GM21825 (cell line): Measurements from ENCODE around the gene SGPP2.
"Not testable (repeated sequence)": the region's sequence is repeated elsewhere in the genome, so short reads cannot be mapped to it uniquely, and the experiment has no call there.

Experiments
- ATAC-seq: cut with Tn5 transposase; IDR thresholded peaks from one replicate; pipeline ENCODE4 v1.9.1; 2021; ENCODE audit warnings: mild to moderate bottlenecking, moderate library complexity; ENCODE audit not compliant: unreplicated experiment

The SGPP2 gene

GRCh38 chr2:222424729-222425671 lies 657 bp downstream of the SGPP2 start:
- peak; percentile 16 for ATAC-seq

DNA sequence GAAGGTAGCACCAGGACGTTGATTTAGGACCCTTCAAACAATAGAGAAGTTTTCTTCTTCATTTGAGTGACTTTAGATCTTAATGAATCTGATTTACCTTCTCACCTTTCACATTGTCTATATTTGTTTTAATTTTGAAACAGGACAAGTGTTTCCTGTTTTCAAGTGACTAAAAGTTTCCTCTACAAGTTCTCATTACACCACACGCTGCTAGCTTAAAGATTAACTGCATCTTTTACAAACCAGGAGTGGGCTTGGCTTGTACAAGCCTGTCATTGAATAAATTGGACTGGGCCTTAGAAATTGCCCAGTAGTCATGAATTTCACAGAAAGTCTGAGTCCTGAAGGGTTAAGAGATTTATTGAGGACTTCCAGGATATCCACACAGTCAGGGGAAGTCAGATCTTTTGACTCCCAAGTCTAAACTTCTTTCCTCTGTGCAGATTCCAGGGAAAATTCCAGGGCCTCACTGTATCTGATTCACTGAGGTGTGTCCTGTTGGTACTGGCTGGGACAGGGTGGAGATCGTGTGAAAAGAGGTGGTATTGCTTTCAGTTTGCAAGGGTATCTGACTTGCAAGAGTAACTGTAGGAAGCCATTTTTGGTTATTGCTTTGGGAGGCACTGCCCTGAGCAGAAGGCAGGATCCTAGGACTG lies 3.4 kb downstream of the SGPP2 start:
- ATAC-seq, result peak; percentile 50

DNA sequence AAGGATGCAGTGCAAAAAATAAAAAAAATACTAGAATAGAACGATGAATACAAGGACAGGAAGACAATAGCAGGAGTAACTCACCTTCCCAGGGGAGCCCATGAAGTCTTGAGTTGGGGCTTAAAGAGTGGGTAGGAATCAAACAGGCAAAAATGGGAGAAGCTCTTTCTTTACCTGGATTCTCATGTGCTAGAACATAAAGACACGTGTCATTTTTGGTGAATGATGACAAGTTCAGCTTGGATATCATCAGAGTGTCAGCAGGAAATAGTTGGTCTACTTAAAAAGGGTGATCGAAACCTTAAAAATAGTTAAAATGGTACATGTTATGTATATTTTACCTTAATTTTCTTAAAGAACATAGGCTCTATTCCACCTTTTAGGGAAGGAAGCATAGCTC lies 5.7 kb downstream of the SGPP2 start:
- ATAC-seq, result no peak

GRCh38 chr2:222430681-222431080 lies 6.3 kb downstream of the SGPP2 start:
- no peak for ATAC-seq

GRCh38 chr2:222431869-222432268 lies 7.5 kb downstream of the SGPP2 start:
- ATAC-seq, result no peak

DNA sequence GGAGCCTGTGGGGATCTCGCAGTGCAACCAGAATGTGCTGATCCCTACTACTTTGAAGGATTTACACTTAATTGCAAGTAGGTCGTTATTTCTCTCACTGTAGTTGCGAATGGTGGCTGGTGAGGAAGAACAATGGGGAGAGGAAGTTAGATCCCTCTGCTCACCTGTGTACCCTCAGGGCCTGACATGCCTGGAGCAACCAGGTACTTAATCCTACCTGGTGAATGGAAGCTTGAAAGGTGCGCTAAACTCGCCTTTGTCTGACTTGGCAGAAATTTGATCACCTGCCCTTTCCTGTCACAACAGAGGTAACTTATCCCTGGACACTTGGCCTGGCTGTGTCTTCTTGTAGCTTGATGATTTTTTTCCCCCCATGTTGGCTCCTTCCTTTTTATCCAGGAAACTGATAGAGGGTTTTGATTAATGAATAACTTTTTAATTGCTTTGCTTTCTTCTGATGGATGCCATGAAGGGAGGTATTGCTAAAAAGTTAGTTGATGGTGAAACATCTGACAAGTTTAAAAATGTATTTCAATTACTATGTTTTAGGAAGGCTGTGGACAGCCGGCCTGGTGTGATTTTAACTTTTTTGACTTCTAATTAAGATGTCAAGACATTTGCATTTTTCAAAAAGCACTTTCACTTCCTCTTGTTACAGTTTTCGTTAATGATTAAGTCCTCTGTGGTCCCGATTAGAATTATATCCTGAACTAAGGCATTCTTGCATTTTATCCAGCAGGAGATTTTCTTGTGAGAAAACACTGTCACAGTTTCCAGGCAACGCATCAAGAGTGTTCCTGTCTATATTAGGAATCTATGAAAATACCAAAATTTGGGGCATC lies 9.2 kb downstream of the SGPP2 start:
- peak; percentile 80 for ATAC-seq

DNA sequence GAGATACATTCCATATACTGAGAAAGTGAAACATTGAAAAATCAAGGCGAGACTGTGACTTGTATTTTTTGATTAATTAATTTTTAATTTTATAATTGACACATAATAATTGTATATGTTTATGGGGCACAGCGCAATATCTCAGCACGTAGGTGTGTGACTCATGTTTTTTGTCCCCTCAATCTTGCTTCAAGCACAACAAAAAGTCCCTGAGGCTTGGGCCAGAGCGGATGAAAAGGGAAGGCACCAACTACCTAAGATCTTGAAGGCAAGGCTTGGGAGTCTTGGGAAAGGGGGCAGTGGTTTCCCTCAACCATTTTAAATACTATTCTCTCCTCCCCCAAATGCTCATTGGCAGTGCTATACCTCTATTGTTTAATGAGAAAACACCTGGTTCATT lies 9.9 kb downstream of the SGPP2 start:
- peak; percentile 43 for ATAC-seq

- ATAC-seq, result not testable (repeated sequence)
These were observed 11.2 kb downstream of the SGPP2 start for GRCh38 chr2:222435400-222436039.

GRCh38 chr2:222436040-222436413 lies 11.7 kb downstream of the SGPP2 start:
- no peak for ATAC-seq

- no peak for ATAC-seq
These were observed 15.3 kb downstream of the SGPP2 start for GRCh38 chr2:222439692-222440091.

GRCh38 chr2:222440673-222441422 lies 16.5 kb downstream of the SGPP2 start:
- ATAC-seq, result no peak

DNA sequence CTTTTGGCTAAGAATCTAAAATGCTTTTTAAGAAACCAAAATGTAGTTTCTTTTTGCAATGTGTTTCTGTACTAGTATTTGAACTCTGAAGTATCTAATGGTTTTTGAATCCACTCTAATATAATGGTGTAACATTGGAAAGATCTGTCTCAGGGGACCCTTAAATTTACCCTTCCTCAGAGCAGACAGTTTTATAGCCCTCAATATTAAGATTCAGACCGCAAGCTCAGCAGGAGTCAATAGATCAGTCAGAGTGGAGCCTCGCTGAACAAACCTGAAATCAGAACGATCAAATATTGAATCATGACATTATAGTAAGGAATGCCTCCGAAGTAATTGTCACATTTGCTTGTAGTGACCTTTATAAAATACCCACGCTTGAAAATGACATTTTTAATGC lies 18.3 kb downstream of the SGPP2 start:
- ATAC-seq, result no peak

- ATAC-seq, result no peak
These were observed 20.9 kb downstream of the SGPP2 start for GRCh38 chr2:222445227-222445626.

DNA sequence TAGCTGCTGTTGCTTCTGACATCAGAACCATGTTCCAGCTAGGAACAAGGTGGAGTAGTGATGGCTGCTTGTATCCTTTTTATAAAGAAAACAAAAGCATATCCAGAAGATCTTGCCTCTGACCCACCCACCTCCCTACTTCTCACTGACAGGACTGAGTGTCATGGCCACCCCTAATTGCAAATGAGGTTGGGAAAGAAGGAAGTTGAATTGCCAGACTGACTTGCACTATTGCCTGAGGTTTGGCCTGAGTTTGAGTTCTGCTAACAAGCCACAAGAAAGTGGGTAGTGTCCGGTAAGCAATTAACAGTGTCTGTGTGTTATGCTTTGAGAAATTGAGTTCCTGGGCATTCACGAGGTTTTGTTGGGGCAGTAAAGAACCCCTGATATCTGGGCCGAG lies 22.8 kb downstream of the SGPP2 start:
- ATAC-seq, result no peak

DNA sequence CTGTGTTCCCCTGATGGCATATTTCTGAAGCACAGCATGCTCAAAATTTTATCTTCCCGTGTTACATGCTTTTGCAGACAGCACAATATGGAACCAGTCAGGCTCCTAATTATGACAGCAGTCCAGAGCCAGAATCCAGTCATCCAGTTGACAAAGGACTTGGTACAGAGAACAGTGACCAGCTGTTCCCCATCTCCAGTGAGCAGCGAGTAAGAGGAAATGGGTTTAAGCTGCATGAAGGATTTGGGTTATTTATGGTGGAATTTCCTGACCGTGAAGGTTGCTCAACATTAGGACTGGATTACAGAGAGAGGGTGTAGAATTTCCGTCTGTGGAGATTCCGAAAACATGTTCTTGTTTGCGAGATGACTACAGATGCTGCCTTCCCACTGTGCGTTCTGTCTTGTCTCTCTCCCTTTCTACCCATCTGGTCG lies 24.4 kb downstream of the SGPP2 start:
- no peak for ATAC-seq

DNA sequence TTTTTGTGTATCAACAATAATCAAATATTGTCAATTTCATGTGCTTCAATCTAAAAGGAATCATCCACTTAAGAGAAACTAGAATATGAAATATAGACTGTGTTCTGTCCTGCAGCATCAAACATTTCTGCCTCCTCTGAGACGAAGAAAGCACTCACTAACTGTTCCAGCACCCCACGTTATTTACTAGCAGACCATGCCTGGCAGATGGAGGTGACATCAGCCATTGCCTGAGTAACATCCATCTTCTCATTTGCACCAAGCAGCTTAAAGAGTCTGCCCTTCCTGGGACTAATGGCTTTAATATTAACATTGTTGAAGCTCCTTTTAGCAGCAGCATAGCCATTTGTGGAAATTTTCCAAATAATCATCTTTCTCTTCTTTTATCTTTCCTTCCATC lies 25.7 kb downstream of the SGPP2 start:
- no peak for ATAC-seq

DNA sequence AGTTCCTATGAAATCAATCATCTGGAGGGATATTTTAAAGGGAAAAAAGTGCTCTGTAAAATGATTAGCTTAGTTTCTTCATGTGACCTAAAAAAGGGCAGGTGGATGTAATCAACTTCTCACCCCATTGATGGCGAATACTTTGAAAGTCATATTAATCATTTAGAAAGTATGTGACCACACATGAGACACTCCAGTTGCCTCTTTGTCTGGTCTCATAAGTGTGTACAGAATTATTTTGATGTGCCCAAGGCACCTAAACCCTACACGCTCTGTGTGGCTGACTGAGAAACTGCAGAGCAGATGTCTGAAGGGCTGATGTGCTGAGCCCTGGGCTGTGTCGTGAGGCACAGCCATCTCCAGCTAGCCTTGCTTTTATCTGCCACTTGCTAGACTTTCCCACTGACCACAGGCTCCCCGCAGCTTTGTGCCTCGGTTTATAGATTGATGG lies 26.9 kb downstream of the SGPP2 start:
- ATAC-seq, result peak; percentile 99

GRCh38 chr2:222452422-222452950 lies 28.1 kb downstream of the SGPP2 start:
- no peak for ATAC-seq

GRCh38 chr2:222456479-222457077 lies 32.2 kb downstream of the SGPP2 start:
- no peak for ATAC-seq
